NOMO-1 (cell line): ENCODE measurements around the gene TXNDC2.

Experiments
- DNase-seq, 2 experiments: peaks; one replicate each; lab custom pipeline; 2025; ENCODE audit not compliant: unreplicated experiment in 2 of 2; lab: John Stamatoyannopoulos, UW

The TXNDC2 gene

GRCh38 chr18:9927392-9928063, 41.8 kb downstream of the TXNDC2 start:
- DNase-seq, result no peak

GRCh38 chr18:9928646-9929259, 43.0 kb downstream of the TXNDC2 start:
- no peak for DNase-seq

- no peak for DNase-seq
Measured at GRCh38 chr18:9930299-9930884, 44.6 kb downstream of the TXNDC2 start.

GRCh38 chr18:9931146-9931545, 45.4 kb downstream of the TXNDC2 start:
- DNase-seq, result no peak

GRCh38 chr18:9931678-9932077, 45.9 kb downstream of the TXNDC2 start:
- DNase-seq, result no peak

GRCh38 chr18:9933865-9934264, 48.1 kb downstream of the TXNDC2 start:
- no peak for DNase-seq

- no peak for DNase-seq
Measured at GRCh38 chr18:9934274-9934673, 48.5 kb downstream of the TXNDC2 start.
